Peyer's patch (tissue), 4 donors: ENCODE measurements around the gene SMAD2. TPM values are rescaled to one million over a fixed set of nuclear protein-coding genes. Genes with fewer than 3 reads are reported as not detected.

Experiments
- DNase-seq, 3 donors: peaks; one replicate each; pipeline ENCODE4 v3.0.0-alpha.2; 2017 to 2019
- H3K27ac ChIP-seq, 4 donors: fragments of 200-600 bp; sonication (generic); one replicate each; pipeline ENCODE4 v1.5.1; 2016 to 2019
- H3K27me3 ChIP-seq, 2 donors: fragments of 200-600 bp; sonication (generic); one replicate each; pipeline ENCODE4 v1.5.1; 2019
- H3K36me3 ChIP-seq, 3 donors: fragments of 200-600 bp; sonication (generic); one replicate each; pipeline ENCODE4 v1.5.1; 2016 to 2019
- H3K4me1 ChIP-seq, 4 donors: fragments of 200-600 bp; sonication (generic); one replicate each; pipeline ENCODE4 v1.5.1; 2016 to 2019
- H3K4me3 ChIP-seq, 4 donors: fragments of 200-600 bp; sonication (generic); 1 replicate in 3 of 4; 2 replicates in 1 of 4; pipeline ENCODE4 v1.5.1; 2016 to 2019; ENCODE audit warnings: mild to moderate bottlenecking in 1 of 4
- H3K9me3 ChIP-seq, 4 donors: fragments of 200-600 bp; sonication (generic); one replicate each; pipeline ENCODE4 v1.5.1; 2016 to 2019; ENCODE audit warnings: mild to moderate bottlenecking in 1 of 4
- POLR2A ChIP-seq, 2 donors: fragments of 450-650 bp; IDR thresholded peaks; one replicate each; pipeline ENCODE4 v1.5.1; 2017; ENCODE audit warnings: antibody characterized with exemption in 2 of 2, mild to moderate bottlenecking in 2 of 2, moderate library complexity in 2 of 2
- total RNA-seq, 4 donors: library from RNA; depleted of rRNA; stranded (reverse); fragments of >200 nt; gene quantifications; one replicate each; pipeline ENCODE4 v1.1.0, GENCODE V29; 2016
- TF ChIP-seq, protein P1 (sequence below), 6 experiments: fragments of 450-650 bp in 4 of 6; fragments of 200-600 bp in 2 of 6; sonication (generic) in 1 of 6; IDR thresholded peaks; one replicate each; pipeline ENCODE4 v1.5.1; 2017 to 2019; ENCODE audit warnings: antibody characterized with exemption in 6 of 6, mild to moderate bottlenecking in 3 of 6, moderate library complexity in 1 of 6

The SMAD2 gene
- total RNA-seq, 4 donors from 2014 or later, result 26.9 to 53.6 (median 38.6) TPM

DNA sequence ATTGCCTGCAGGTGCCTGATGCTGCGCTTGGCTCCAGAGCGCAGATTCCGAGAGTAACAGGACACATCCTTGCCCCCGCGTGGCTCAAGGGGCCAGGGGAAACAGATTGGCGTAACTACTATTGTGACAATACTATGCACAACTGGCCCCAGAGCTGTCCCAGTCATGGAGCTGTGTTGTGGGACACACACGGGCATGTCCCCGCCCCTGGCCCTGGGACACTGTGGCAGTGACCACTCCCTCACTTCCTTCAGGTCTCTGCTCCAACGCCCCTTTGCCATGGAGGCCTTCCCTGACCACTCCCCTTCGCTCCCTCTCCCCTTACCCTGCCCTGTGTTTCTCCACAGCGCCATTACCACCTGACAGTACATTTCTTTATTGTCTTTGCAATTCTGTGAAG lies 132.1 kb downstream of the SMAD2 start:
- no peak for DNase-seq
- H3K4me3 ChIP-seq, result no peak overlapping the region
- H3K4me1 ChIP-seq, result peaks cover 0 to 7% (median 0%) of the 10 kb centered on the region in 4 donors
- H3K27ac ChIP-seq, result no peak overlapping the region
- no peaks in the 10 kb centered on the region for H3K36me3 ChIP-seq
- TF ChIP-seq POLR2A (IDR thresholded peaks at IDR 0.05), result no peak
- TF ChIP-seq, protein P1, sequence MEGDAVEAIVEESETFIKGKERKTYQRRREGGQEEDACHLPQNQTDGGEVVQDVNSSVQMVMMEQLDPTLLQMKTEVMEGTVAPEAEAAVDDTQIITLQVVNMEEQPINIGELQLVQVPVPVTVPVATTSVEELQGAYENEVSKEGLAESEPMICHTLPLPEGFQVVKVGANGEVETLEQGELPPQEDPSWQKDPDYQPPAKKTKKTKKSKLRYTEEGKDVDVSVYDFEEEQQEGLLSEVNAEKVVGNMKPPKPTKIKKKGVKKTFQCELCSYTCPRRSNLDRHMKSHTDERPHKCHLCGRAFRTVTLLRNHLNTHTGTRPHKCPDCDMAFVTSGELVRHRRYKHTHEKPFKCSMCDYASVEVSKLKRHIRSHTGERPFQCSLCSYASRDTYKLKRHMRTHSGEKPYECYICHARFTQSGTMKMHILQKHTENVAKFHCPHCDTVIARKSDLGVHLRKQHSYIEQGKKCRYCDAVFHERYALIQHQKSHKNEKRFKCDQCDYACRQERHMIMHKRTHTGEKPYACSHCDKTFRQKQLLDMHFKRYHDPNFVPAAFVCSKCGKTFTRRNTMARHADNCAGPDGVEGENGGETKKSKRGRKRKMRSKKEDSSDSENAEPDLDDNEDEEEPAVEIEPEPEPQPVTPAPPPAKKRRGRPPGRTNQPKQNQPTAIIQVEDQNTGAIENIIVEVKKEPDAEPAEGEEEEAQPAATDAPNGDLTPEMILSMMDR (IDR thresholded peaks at IDR 0.05), result no peak
- H3K9me3 ChIP-seq, result no peaks in the 10 kb centered on the region
- H3K27me3 ChIP-seq, result no peaks in the 10 kb centered on the region

DNA sequence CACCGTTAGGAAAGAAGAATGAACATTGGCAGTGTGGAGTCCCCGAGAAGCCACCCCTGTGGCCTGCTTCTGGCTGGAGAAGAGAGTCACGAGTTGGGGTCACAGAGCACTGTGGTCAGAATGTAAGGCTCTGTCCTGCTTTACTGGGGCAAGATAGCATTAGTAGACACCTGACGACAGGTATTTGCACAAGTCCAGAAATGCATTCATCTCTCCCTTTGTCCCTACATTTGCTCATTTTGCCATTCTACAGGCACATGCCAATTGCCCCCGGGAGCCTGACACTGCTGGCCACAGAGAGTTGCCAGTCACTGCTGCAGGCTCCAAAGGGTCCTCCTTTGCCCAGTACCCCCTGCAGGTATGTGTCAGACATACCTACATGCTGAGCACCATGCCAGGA lies 133.3 kb downstream of the SMAD2 start:
- TF ChIP-seq, protein P1 (IDR thresholded peaks at IDR 0.05), result no peak
- no peak for TF ChIP-seq POLR2A (IDR thresholded peaks at IDR 0.05)
- DNase-seq, result no peak
- no peak overlapping the region for H3K27ac ChIP-seq
- H3K27me3 ChIP-seq, result no peaks in the 10 kb centered on the region
- no peaks in the 10 kb centered on the region for H3K9me3 ChIP-seq
- H3K4me3 ChIP-seq, result no peak overlapping the region
- H3K4me1 ChIP-seq, result peaks cover 0 to 7% (median 0%) of the 10 kb centered on the region in 4 donors
- H3K36me3 ChIP-seq, result no peaks in the 10 kb centered on the region

DNA sequence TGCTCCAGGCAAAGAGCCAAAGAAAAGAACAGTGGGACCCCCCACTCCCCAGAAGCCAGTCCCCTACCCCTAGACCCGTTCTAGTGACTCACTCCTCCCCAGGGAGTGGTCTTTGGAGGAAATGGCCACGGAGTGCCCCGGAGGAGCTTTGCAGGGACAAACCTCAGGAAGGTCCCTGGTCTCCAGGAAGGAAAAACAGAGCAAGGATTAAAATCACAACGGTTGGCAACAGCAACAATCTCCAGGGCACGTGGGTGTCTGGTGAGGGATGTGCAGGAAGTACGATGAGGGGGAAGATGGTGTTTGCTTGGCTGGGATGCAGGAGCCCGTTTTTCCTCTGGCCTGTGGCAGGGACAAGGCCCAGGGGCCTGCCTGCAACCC lies 135.0 kb downstream of the SMAD2 start:
- Histone ChIP-seq H3K9me3 (no peaks in the 10 kb centered on the region), H3K4me1 (peaks cover 0 to 7% (median 0%) of the 10 kb centered on the region in 4 donors), H3K36me3 (no peaks in the 10 kb centered on the region), H3K27me3 (no peaks in the 10 kb centered on the region), H3K4me3 (no peak overlapping the region), H3K27ac (no peak overlapping the region)
- no peak for DNase-seq
- TF ChIP-seq, protein P1 (IDR thresholded peaks at IDR 0.05), result no peak
- TF ChIP-seq POLR2A (IDR thresholded peaks at IDR 0.05), result no peak

DNA sequence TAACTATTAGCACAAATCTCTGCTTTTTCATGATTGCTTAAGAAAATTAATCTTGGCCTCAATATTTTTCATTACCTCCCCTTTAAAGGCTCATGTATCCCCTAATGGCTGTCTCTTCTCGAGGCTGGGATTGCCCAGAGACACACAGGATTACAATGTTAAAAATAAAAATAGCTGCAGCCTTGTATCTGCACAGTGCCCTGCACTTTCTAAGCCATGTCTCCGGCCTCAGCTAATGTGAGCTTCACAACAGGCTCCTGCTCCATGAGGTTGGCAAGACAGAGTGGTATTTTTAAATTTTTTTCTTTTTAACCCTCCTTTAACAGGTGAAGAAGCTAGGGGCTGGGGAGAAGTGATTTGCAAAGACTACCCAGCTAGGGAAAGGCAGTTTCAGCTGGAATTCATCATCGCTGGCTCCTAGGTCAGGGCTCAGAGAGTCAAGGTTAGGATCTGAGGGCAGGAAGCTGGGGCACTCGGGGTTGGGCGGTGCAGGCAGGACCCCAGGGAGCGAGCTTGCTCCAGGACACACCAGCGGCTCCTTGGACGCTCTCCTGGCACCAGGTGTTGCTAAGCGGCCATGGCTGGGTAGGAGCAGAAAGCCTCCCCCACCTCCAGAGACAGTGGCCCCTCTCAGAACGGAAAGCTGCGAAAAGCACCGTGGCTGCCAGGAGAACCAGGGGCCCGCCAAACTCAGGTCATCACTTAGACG lies 135.6 kb downstream of the SMAD2 start:
- Histone ChIP-seq H3K9me3 (no peaks in the 10 kb centered on the region), H3K27ac (no peak overlapping the region), H3K36me3 (no peaks in the 10 kb centered on the region), H3K4me3 (no peak overlapping the region), H3K27me3 (no peaks in the 10 kb centered on the region), H3K4me1 (peaks cover 0 to 7% (median 0%) of the 10 kb centered on the region in 4 donors)
- no peak for TF ChIP-seq POLR2A (IDR thresholded peaks at IDR 0.05)
- TF ChIP-seq, protein P1 (IDR thresholded peaks at IDR 0.05), result no peak
- no peak for DNase-seq

DNA sequence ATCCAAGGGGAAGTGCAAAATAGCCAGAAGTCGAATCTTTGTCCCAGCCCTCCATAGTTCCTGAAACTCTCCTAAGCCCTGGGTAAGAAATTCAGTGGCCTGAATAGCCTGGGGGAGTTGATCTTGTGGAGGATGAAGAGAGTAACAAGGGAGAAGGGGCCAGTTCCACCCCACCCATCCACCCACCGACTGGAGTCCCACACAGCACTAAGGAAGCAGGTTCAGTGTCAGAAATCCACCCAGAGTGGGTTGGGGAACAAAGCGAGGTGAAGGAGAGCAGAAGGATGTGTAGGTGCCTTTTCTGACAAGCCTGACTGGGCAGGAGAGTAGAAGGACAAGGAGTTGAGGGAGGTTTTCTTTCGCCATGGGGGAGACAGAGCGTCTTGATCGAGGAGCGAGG lies 136.8 kb downstream of the SMAD2 start:
- no peaks in the 10 kb centered on the region for H3K27me3 ChIP-seq
- H3K4me3 ChIP-seq, result no peak overlapping the region
- TF ChIP-seq POLR2A (IDR thresholded peaks at IDR 0.05), result no peak
- TF ChIP-seq, protein P1 (IDR thresholded peaks at IDR 0.05), result no peak
- peaks cover 0 to 7% (median 0%) of the 10 kb centered on the region in 4 donors for H3K4me1 ChIP-seq
- no peaks in the 10 kb centered on the region for H3K36me3 ChIP-seq
- DNase-seq, result no peak
- H3K27ac ChIP-seq, result no peak overlapping the region
- H3K9me3 ChIP-seq, result no peaks in the 10 kb centered on the region
